OCI-LY3 (cell line): ENCODE measurements around the gene EIF5.

ENCODE experiments used
- CTCF ChIP-seq: fragments of 200-600, 300-600 bp; sonication (generic); IDR thresholded peaks from 2 replicates; pipeline ENCODE4 v1.5.1; 2014; ENCODE audit warnings: antibody characterized with exemption, low read length, low read depth
- EZH2phosphoT487 ChIP-seq: fragments of 200-600 bp; shearing (Covaris generic); IDR thresholded peaks from 2 replicates; pipeline ENCODE4 v1.6.1; 2018; ENCODE audit warnings: antibody characterized with exemption, mixed run types, low read depth

- TF ChIP-seq CTCF (no peak), EZH2phosphoT487 (no peak)
Observed at GRCh38 chr14:103312006-103312635, 21.9 kb upstream of the EIF5 start.
